ENCODE data around the gene UACA. TPM values are rescaled to one million over a fixed set of nuclear protein-coding genes. Genes with fewer than 3 reads are reported as not detected.

UACA gene
- total and polyA plus RNA-seq, 2 donors (not counting 3 experiments of a cell fraction or from before 2014, with no cell fraction given): 167 to 292 TPM

DNA sequence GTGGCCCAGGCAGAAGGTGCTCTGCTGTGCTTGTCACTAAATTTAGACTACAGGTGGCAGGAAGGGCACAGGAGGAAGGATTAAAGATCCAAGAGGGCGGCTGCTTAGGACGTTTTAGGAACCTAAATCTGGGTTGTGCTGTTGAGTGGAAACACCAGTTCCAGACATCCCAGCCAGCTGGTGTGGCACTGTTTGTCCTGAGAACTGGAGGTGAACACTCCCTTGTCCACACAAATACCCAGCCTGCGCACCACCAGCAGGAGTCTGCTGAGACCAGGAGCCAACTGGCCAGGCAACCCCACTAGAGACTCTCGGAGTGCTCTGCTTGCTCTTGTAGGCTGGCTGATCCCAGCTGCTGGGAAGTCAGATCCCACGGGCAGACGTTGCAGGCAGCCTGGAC lies 30.3 kb upstream of the UACA start:
- POLR2A ChIA-PET: no interaction called here
- H3K4me2 ChIP-seq (ENCODE audit: insufficient read depth, low read length): no peak overlapping the region
- no peak overlapping the region for H3K4me3 ChIP-seq (replicated peaks in 1 of 3; ENCODE audit: insufficient read depth in 1 of 3, low read depth in 1 of 3, low read length in 3 of 3)
- dilution Hi-C loops (cut with MboI; ENCODE audit: extremely low pct_ligation_motif_present, low sequenced_read_pairs): no loop called here
- H3K79me2 ChIP-seq (ENCODE audit: control insufficient read depth, insufficient read depth, low read length): no peaks in the 10 kb centered on the region
- no peaks in the 10 kb centered on the region for H3K36me3 ChIP-seq (ENCODE audit: control insufficient read depth in 2 of 2, extremely low read depth in 1 of 2, insufficient read depth in 2 of 2, low read length in 2 of 2)
- H3K27ac ChIP-seq (ENCODE audit: insufficient read depth, low read depth, low read length): no peak overlapping the region
- no peaks in the 10 kb centered on the region for H3K9me3 ChIP-seq (replicated peaks; ENCODE audit: control insufficient read depth, insufficient read depth, low read length)
- CTCF ChIA-PET: interaction anchor here (2.9 kb wide), 1 partner anchor 18 kb away, joined by 18 read pairs; no protein-coding TSS in a partner anchor
- H2AFZ ChIP-seq (ENCODE audit: low read depth, low read length): no peak overlapping the region
- no peaks in the 10 kb centered on the region for H4K20me1 ChIP-seq (replicated peaks; ENCODE audit: control insufficient read depth, extremely low read depth, insufficient read depth, low read length)
- no peak overlapping the region for H3K9ac ChIP-seq (replicated peaks; ENCODE audit: extremely low read depth, insufficient read depth, low read length)
- H3K27me3 ChIP-seq (ENCODE audit: control insufficient read depth in 2 of 2, insufficient read depth in 2 of 2, low read length in 2 of 2): no peaks in the 10 kb centered on the region
- no peak for DNase-seq (ENCODE audit: low read depth, low spot score)
- FAIRE-seq: no peak
- intact Hi-C loops (cut with micrococcal nuclease): loop anchor here (2.0 to 10.0 kb wide), 2 partner anchors 31 to 699 kb away; partner anchors contain the start of genes TLE3 and UACA
- BruUV-seq (replicated peaks): no TSS peak
- TF ChIP-seq, protein P1, sequence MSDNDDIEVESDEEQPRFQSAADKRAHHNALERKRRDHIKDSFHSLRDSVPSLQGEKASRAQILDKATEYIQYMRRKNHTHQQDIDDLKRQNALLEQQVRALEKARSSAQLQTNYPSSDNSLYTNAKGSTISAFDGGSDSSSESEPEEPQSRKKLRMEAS (IDR thresholded peaks at IDR 0.05; ENCODE audit: insufficient read depth, insufficient read length): no peak
- TF ChIP-seq POLR2AphosphoS5 (IDR thresholded peaks at IDR 0.05; ENCODE audit: insufficient read depth, low read depth, low read length) (no peak), FOS (IDR thresholded peaks at IDR 0.05; ENCODE audit: borderline replicate concordance, insufficient read depth, low read length) (no peak), JUN (IDR thresholded peaks at IDR 0.05; ENCODE audit: borderline replicate concordance, insufficient read depth, insufficient read length, low read depth) (no peak), EZH2 (IDR thresholded peaks at IDR 0.05; ENCODE audit: borderline replicate concordance, low read depth, low read length, severe bottlenecking) (no peak), GATA2 (IDR thresholded peaks at IDR 0.05; ENCODE audit: insufficient read depth, insufficient read length, low read depth, low read length) (no peak), MYC (IDR thresholded peaks at IDR 0.05; ENCODE audit: low read depth, low read length) (no peak), POLR2A (IDR thresholded peaks at IDR 0.05; ENCODE audit: low read depth, low read length) (no peak)
- TF ChIP-seq, protein P2, sequence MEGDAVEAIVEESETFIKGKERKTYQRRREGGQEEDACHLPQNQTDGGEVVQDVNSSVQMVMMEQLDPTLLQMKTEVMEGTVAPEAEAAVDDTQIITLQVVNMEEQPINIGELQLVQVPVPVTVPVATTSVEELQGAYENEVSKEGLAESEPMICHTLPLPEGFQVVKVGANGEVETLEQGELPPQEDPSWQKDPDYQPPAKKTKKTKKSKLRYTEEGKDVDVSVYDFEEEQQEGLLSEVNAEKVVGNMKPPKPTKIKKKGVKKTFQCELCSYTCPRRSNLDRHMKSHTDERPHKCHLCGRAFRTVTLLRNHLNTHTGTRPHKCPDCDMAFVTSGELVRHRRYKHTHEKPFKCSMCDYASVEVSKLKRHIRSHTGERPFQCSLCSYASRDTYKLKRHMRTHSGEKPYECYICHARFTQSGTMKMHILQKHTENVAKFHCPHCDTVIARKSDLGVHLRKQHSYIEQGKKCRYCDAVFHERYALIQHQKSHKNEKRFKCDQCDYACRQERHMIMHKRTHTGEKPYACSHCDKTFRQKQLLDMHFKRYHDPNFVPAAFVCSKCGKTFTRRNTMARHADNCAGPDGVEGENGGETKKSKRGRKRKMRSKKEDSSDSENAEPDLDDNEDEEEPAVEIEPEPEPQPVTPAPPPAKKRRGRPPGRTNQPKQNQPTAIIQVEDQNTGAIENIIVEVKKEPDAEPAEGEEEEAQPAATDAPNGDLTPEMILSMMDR (IDR thresholded peaks at IDR 0.05; ENCODE audit: extremely low read depth in 1 of 2, insufficient read depth in 1 of 2, low read depth in 1 of 2, low read length in 2 of 2): no peak
- H3K4me1 ChIP-seq (ENCODE audit: control insufficient read depth, extremely low read depth, insufficient read depth, low read length): peaks cover 37% of the 10 kb centered on the region
- H3K9me1 ChIP-seq (replicated peaks; ENCODE audit: control insufficient read depth, extremely low read depth, insufficient read depth, low read length): no peaks in the 10 kb centered on the region
